GM20431 (cell line): ENCODE results near the gene ZC3H4.
"Not testable (repeated sequence)": the region's sequence is repeated elsewhere in the genome, so short reads cannot be mapped to it uniquely, and the experiment has no call there.

Experiments
- in situ Hi-C: fragments of 300-500 bp; cut with MseI, MboI; formaldehyde crosslinking; loops from one replicate; pipeline ENCODE4 v1.15.0; 2020; ENCODE audit warnings: low sequenced_read_pairs; ENCODE audit not compliant: unreplicated experiment

The ZC3H4 gene

GRCh38 chr19:47112997-47113849, at the start of gene ZC3H4:
ZC3H4 (minus strand) TSS chr19:47113776; CDS start chr19:47112584, 1,192 bp downstream.
- in situ Hi-C loops = no loop called here

GRCh38 chr19:47161876-47162489, 48.4 kb upstream of the ZC3H4 start:
- in situ Hi-C loops = no loop called here

- in situ Hi-C loops = no loop called here
Measured at GRCh38 chr19:47158879-47159503, 45.4 kb upstream of the ZC3H4 start.

- in situ Hi-C loops = no loop called here
Measured at GRCh38 chr19:47158367-47158791, 44.8 kb upstream of the ZC3H4 start.

GRCh38 chr19:47157431-47158321, 44.1 kb upstream of the ZC3H4 start:
- in situ Hi-C loops = no loop called here

GRCh38 chr19:47156861-47157430, 43.4 kb upstream of the ZC3H4 start:
- in situ Hi-C loops = no loop called here

- in situ Hi-C loops = no loop called here
Measured at GRCh38 chr19:47155148-47155547, 41.6 kb upstream of the ZC3H4 start.

- in situ Hi-C loops = no loop called here
Measured at GRCh38 chr19:47153266-47153665, 39.7 kb upstream of the ZC3H4 start.

GRCh38 chr19:47152632-47153031, 39.1 kb upstream of the ZC3H4 start:
- in situ Hi-C loops = no loop called here

- in situ Hi-C loops = no loop called here
Measured at GRCh38 chr19:47152205-47152604, 38.6 kb upstream of the ZC3H4 start.

GRCh38 chr19:47151627-47152026, 38.1 kb upstream of the ZC3H4 start:
- in situ Hi-C loops = no loop called here

GRCh38 chr19:47146920-47147319, 33.3 kb upstream of the ZC3H4 start:
- in situ Hi-C loops = no loop called here

GRCh38 chr19:47145639-47146486, 32.3 kb upstream of the ZC3H4 start:
- in situ Hi-C loops = no loop called here

- in situ Hi-C loops = no loop called here
Measured at GRCh38 chr19:47144630-47145029, 31.1 kb upstream of the ZC3H4 start.

GRCh38 chr19:47143322-47144073, 29.9 kb upstream of the ZC3H4 start:
- in situ Hi-C loops = no loop called here

- in situ Hi-C loops = no loop called here
Measured at GRCh38 chr19:47142779-47143178, 29.2 kb upstream of the ZC3H4 start.

GRCh38 chr19:47141695-47142094, 28.1 kb upstream of the ZC3H4 start:
- in situ Hi-C loops = no loop called here

GRCh38 chr19:47141252-47141651, 27.7 kb upstream of the ZC3H4 start:
- in situ Hi-C loops = not testable (repeated sequence)
